Activated naive CD4-positive, alpha-beta T cell treated with anti-CD3 and anti-CD28 coated beads, Interleukin-2, amount 50 U/mL, for 16 hours (primary cell): ENCODE results near the gene ZSWIM6.

Experiments used
- DNase-seq: peaks from one replicate; pipeline ENCODE4 v3.0.0-alpha.2; 2020

The ZSWIM6 gene

GRCh38 chr5:61496446-61496845 is 164.4 kb downstream of the ZSWIM6 start:
- DNase-seq, result no peak

- DNase-seq, result no peak
These were observed 164.8 kb downstream of the ZSWIM6 start for GRCh38 chr5:61496860-61497259.

GRCh38 chr5:61498121-61498520 is 166.1 kb downstream of the ZSWIM6 start:
- no peak for DNase-seq

- no peak for DNase-seq
These were observed 169.9 kb downstream of the ZSWIM6 start for GRCh38 chr5:61501971-61502370.

- no peak for DNase-seq
These were observed 172.2 kb downstream of the ZSWIM6 start for GRCh38 chr5:61504143-61504770.

GRCh38 chr5:61505281-61505680 is 173.2 kb downstream of the ZSWIM6 start:
- no peak for DNase-seq

GRCh38 chr5:61507232-61507631 is 175.2 kb downstream of the ZSWIM6 start:
- DNase-seq, result no peak

GRCh38 chr5:61516946-61517345 is 184.9 kb downstream of the ZSWIM6 start:
- DNase-seq, result no peak

GRCh38 chr5:61519728-61520277 is 187.7 kb downstream of the ZSWIM6 start:
- no peak for DNase-seq

GRCh38 chr5:61523073-61523472 is 191.0 kb downstream of the ZSWIM6 start:
- DNase-seq, result no peak

GRCh38 chr5:61523997-61524396 is 191.9 kb downstream of the ZSWIM6 start:
- DNase-seq, result no peak

- DNase-seq, result no peak
These were observed 193.6 kb downstream of the ZSWIM6 start for GRCh38 chr5:61525512-61526206.

- DNase-seq, result no peak
These were observed 194.1 kb downstream of the ZSWIM6 start for GRCh38 chr5:61526207-61526519.

- no peak for DNase-seq
These were observed 200.9 kb downstream of the ZSWIM6 start for GRCh38 chr5:61532983-61533382.

- no peak for DNase-seq
These were observed 202.6 kb downstream of the ZSWIM6 start for GRCh38 chr5:61534481-61535267.

GRCh38 chr5:61535828-61536227 is 203.8 kb downstream of the ZSWIM6 start:
- no peak for DNase-seq

GRCh38 chr5:61536922-61537321 is 204.9 kb downstream of the ZSWIM6 start:
- no peak for DNase-seq

GRCh38 chr5:61538722-61539501 is 206.9 kb downstream of the ZSWIM6 start:
- no peak for DNase-seq

- DNase-seq, result no peak
These were observed 217.5 kb downstream of the ZSWIM6 start for GRCh38 chr5:61549530-61549929.

GRCh38 chr5:61551637-61552313 is 219.7 kb downstream of the ZSWIM6 start:
- DNase-seq, result no peak

GRCh38 chr5:61559146-61559545 is 227.1 kb downstream of the ZSWIM6 start:
- no peak for DNase-seq

- no peak for DNase-seq
These were observed 227.7 kb downstream of the ZSWIM6 start for GRCh38 chr5:61559722-61560121.
